HG03103 (cell line): ENCODE measurements around the gene SERTM1.

Experiments
- ATAC-seq: cut with Tn5 transposase; IDR thresholded peaks from one replicate; pipeline ENCODE4 v1.9.1; 2021; ENCODE audit warnings: low read depth; ENCODE audit not compliant: unreplicated experiment

Gene SERTM1

GRCh38 chr13:36673838-36674326, at the start of gene SERTM1:
TSS of gene SERTM1 (plus strand) at chr13:36674020. CDS start at chr13:36695079, 21,059 bp downstream.
- ATAC-seq, result no peak

DNA sequence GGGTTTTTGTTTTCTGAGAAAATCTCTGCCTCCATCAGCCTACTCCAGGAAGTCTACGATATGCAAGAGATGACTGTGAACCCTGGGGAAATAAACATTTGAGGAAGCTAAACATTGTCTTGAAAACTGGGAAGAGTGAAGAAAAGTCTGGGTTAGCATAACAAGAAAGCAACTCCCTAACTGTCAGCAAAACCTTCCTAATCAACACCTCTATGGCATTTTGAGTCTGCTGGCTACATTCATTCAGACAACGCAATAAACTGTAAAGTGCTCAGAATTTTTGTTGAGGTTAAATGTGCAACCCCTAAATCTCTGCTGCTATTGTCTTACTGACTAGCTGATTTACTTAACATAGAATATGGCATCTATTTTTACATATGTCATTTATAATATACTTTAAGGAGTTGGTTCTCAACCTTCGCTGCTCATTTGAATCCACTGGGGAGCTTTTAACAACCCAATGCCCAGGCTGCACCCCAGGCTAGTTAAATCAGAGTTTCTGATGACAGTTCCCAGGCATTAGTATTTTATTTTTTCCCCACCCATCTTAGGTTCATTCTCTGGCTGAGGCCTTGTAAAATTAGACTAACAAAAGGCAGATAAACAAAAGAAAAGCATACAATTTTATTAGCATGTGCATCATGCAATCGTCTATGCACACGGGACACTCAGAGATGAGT, 45.3 kb upstream of the SERTM1 start:
- ATAC-seq, result no peak

DNA sequence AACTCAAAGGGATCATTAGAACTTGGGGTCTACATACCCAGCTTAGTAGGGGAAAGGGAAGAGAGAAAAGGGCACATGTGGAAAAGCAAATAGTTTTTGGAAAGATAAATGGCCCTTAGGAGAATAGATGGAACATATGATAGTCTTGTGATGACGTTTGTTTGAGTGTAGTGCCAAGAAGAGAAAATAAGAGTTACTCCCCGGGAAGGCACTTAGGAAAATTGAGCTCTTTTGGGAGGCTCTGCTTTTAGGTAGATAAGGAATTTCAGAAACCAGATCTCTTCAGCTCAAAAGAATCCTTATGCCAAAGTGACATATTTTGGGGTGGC, 44.8 kb upstream of the SERTM1 start:
- no peak for ATAC-seq

DNA sequence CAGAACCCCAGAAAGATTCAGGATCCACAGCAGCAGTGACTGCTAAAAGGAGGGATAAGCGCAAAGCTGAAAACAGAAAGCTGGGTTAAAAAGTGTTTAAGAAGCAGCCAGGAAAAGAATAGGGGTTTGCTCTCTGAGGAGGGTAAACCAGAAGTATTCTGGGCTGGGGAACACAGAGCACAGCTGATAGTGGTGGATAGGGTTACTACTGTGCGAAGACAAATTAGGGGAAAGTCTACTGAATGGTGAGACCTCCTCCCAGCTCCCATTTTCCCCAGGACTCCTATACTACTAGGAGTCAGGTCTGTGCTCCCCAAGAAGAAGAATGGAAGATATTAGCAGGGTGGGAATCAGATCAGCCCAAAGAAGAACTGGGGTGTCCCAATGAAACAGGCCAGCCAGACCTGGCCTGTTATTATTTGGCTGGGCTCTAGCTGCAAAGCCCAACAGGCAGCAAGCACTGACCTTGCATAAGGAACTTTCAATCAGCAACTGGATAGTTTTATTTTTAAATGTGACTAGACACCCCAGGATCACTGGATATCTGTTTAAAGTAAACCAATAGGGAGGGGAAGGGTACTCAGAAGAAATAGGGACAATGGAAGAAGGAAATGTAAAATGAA, 43.5 kb upstream of the SERTM1 start:
- ATAC-seq, result no peak

GRCh38 chr13:36639610-36640009, 34.2 kb upstream of the SERTM1 start:
- no peak for ATAC-seq

GRCh38 chr13:36650611-36651010, 23.2 kb upstream of the SERTM1 start:
- no peak for ATAC-seq

- no peak for ATAC-seq
Measured at GRCh38 chr13:36665630-36666029, 8.2 kb upstream of the SERTM1 start.

DNA sequence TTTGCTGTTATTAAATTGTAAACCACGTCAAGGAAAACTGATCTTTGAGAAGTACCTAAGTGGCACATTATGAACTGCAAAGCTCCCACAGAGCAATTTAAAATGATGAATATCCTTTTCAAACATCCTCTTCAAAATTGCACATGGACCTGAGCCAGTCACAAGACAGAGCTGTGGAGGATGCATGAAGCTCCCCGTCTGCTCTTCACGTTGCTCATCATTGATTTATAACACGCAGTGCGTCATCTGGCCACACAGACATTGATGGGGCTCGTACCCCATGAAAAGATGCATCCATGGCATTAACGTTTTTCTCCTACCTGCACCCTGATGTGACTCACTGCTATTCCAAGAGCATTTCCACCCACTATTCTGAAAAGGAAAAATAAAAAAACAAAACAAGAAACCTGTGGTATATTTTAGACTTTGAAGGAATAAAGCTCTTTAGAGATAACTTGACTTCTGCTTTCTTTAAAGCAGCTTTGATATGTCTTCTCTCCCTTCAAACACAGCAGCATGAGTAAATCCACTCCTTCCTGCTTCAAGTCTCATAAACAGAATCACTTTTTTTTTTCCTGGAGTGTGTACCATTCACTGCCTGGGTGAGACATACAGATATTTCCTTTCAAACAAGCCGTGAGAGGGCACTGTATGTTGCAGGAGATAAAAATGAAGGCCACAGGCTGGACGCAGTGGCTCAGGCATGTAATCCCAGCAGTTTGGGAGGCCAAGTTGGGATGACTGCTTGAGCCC, 7.2 kb upstream of the SERTM1 start:
- ATAC-seq, result no peak

DNA sequence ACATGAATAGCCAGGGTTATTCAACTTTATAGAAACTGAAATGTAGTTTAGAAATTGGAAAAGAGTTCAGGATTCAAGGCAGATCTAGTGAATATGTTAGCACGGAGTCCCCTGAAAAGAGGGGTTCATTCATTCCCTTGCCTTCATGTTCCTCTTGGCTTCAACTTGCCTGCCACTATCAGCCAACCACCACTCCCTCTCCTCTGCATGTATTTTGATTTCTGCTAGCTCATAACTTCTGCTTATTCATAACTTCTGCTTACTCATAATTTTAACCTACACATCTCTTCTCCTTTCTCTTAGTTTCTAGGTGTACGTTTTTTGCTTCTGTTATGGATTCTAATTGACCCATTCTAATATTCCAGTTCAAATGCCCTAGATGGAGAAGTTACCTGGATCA, 5.5 kb upstream of the SERTM1 start:
- ATAC-seq, result no peak

DNA sequence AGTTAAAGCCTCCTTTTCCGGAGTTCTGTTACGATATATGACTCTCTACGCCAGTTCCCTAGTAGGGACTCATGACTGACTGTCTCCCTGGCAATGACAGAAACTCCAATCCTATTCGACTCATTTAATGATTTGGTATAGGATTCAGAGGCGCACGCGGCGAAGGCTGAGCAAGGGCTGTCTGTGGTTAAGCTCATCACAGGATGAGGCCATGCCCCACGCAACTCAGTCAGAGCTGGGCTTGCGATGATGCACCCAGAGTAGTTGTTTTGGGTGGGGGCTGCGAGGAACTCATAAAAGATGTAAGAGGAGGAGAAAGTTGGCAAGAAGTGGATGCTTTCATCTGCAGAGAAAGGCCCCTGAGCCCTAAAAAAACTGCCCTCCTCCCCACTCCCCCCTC, 468 bp upstream of the SERTM1 start:
- ATAC-seq, result no peak

GRCh38 chr13:36674337-36675212, 755 bp downstream of the SERTM1 start:
- no peak for ATAC-seq

DNA sequence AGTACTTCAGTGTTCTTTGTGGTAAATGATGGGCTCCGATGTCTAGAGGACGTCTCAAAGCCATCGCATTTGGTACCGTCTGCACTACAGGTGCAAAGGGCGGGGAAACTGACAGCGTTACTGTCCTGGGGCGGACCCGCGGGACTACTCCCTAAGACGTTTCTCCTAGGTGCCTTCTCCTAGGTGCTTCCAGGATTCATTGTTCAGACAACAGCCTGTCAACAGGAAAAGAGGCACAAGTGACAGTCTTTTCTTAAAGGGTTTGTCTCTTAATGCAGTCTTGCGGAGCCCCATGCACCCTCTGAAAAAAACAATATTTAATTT, 1.4 kb downstream of the SERTM1 start:
- ATAC-seq, result no peak

DNA sequence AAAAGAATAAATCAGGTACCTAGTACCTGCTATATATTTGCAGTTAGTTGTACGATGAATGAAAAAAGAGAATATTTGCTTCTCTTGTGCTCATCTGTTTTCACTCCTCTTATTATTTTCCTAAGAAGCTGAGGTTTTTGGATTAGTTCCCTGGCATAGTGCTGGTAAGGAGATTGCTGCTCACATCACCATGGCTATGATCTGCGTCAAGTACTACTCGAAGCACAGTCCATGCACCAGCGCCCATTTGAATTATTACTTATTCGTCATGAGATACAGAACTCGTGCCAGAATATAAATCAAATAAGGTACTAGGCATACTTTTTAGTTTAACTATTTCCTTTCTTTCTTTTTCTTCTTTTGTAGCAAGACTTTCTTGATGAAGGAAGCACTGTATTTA, 7.1 kb downstream of the SERTM1 start:
- no peak for ATAC-seq

DNA sequence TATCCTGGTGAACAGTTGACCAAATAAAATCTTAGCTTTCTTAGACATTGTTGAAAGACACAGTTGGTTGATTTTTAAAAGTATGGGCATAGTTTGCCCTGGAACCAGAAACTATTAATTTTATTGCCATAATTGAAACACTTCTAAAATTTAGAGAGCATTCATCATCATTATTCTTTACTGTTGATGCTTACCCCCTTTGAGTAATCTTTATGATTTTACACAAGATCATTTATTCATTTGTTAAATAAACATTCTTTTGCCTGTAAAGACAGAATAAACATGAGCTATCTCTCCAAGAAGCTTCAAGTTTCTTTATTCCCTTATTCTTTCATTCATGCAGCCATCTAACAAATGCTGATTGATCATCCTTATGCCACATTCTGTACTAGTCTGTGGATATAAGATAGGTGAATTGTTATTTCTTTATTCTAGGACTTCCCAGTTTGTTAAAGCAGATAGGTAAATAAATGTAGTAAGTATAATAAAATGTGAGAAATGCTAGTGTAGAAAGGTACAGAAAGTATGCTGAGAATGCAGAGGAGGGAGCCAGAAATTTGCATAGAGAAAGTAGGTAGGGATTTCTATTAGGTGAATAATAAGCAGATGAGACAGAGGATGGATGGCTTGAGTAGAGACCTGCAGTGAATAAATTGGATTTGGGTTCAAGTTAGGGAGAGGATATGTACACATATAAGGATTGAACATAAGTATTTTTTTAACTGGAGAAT, 8.2 kb downstream of the SERTM1 start:
- no peak for ATAC-seq

DNA sequence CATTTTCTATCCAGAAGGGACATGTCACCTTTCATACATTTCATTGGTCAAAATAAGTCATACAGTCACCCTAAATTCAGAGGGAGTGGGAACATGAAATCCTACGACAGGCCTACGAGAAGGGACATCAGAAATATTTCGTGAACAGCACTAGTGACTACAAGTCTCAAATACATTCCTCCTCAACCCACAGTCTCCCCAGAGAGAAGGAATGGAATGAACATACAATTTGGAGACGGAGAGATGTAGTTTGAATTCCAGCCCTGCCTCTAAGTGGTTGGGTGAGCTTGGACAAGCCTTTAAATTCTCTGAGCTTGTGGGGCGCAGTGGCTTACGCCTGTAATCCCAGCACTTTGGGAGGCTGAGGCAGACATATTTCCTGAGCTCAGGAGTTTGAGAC, 9.9 kb downstream of the SERTM1 start:
- no peak for ATAC-seq

GRCh38 chr13:36685927-36686326, 12.1 kb downstream of the SERTM1 start:
- no peak for ATAC-seq

DNA sequence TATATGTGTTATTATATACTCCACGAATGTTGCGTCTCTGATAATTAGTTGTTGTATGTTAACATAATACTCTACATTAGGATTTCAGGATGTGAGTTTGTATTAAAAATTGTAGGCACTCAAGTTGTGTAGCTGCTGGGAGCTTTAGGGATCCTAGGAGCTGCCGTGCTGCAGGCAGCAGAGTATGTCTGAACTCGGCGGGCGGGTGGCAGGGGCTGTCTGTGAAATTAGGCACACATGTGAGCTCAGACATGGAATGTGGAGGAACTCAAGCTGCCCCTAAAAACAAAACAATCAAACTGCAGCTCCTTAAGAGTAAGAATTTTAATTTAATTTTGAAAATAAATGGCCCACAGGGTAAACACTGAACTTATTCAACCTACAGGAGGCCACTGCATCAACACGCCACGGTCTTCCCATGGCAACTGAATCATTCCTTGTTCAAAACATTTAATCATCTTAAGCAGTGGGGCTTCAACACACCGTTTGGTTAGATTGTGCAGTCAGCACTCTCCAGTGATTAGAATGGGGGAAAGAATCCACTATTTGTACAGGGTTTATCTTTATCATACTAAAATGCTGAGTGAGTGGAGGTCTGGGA, 22.7 kb downstream of the SERTM1 start:
- ATAC-seq, result no peak

GRCh38 chr13:36700170-36700569, 26.4 kb downstream of the SERTM1 start:
- no peak for ATAC-seq

DNA sequence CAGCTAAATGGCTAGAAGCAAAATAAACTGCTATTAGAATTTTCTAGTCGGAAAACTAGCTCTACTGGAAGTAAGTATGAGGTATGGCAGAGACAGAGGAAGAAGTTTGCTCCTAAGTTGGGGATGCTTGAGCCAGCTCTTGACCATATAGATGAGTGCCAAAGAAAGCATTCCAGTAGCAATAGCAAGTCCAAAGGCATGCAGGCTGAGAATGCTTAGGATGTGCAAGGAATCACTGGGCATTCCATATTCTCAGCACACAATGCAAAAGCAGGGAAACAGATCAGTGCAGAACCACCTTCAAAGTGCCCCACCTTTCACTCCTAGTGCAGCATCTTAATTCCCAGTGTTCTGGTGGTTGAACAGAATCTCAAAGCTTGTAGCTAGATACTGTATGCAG, 32.9 kb downstream of the SERTM1 start:
- ATAC-seq, result no peak
